ENCODE data around the gene CNRIP1. TPM values are rescaled to one million over a fixed set of nuclear protein-coding genes. Genes with fewer than 3 reads are reported as not detected.
A peak's percentile ranks its signal among the peaks of the same experiment; 100 is the strongest.

CNRIP1 gene
- total RNA-seq, 2 experiments from 2014 or later = not detected

GRCh38 chr2:68272246-68272994 is 47.3 kb downstream of the CNRIP1 start:
- no peak for DNase-seq
- no peaks in the 10 kb centered on the region for H3K36me3 Mint-ChIP-seq
- no peak overlapping the region for H3K4me3 Mint-ChIP-seq
- H3K9me3 Mint-ChIP-seq = no peaks in the 10 kb centered on the region
- no peaks in the 10 kb centered on the region for H3K4me1 Mint-ChIP-seq
- H3K27me3 Mint-ChIP-seq = peaks cover 49% of the 10 kb centered on the region
- POLR2A ChIA-PET = no interaction called here
- no peak overlapping the region for H3K27ac Mint-ChIP-seq
- ATAC-seq (ENCODE audit: low read depth) = no peak

GRCh38 chr2:68266655-68267054 is 53.1 kb downstream of the CNRIP1 start:
- H3K27ac Mint-ChIP-seq = no peak overlapping the region
- DNase-seq (no peak), ATAC-seq (ENCODE audit: low read depth) (no peak)
- H3K4me1 Mint-ChIP-seq = no peaks in the 10 kb centered on the region
- peaks cover 2% of the 10 kb centered on the region for H3K36me3 Mint-ChIP-seq
- no peak overlapping the region for H3K4me3 Mint-ChIP-seq
- POLR2A ChIA-PET = no interaction called here
- no peaks in the 10 kb centered on the region for H3K9me3 Mint-ChIP-seq
- H3K27me3 Mint-ChIP-seq = peaks cover 32% of the 10 kb centered on the region

DNA sequence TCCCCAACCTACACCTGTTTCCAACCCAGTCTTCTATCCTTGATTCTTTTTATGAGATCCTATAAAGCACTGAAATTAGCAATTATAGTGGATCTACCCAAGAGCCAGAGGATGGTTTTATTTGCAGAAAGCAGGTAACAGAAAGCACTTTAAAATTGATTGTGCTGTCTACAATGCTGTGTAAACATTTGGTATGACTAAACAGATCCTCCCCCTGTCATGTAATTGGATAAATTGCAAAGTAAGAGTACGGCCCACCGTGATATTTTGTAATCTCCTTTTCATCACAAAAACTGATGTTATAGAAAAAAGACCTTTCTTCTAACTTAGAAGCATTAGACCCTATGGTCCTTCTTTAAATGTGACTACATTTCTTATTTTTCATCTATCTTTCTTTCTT is 56.1 kb downstream of the CNRIP1 start:
- DNase-seq (no peak), ATAC-seq (ENCODE audit: low read depth) (no peak)
- Mint-ChIP-seq H3K36me3 (peaks cover 2% of the 10 kb centered on the region), H3K4me1 (no peaks in the 10 kb centered on the region), H3K27ac (no peak overlapping the region), H3K9me3 (no peaks in the 10 kb centered on the region), H3K4me3 (no peak overlapping the region), H3K27me3 (peaks cover 20% of the 10 kb centered on the region)
- POLR2A ChIA-PET = no interaction called here

GRCh38 chr2:68258851-68259250 is 60.9 kb downstream of the CNRIP1 start:
- DNase-seq (no peak), ATAC-seq (ENCODE audit: low read depth) (no peak)
- Mint-ChIP-seq H3K27me3 (peaks cover 3% of the 10 kb centered on the region), H3K9me3 (no peaks in the 10 kb centered on the region), H3K27ac (no peak overlapping the region), H3K36me3 (no peaks in the 10 kb centered on the region), H3K4me1 (peaks cover 17% of the 10 kb centered on the region), H3K4me3 (no peak overlapping the region)
- POLR2A ChIA-PET = no interaction called here

DNA sequence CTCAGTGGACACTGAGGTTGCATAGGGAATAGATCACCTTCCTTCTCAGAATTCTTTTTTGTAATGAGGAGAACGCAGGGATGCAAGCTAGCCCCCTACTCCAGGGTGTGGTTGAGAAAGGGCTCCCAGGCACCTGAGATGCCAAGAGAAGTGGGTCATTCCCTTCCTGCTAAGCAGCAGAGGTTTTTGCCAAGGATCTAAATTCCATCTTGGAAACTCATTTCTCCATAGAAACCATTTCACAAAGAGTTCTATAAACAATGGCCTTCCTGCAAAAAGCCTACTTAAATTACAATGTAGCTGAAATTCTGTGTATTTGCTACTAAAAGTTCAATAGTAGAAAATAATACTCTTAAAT is 63.7 kb downstream of the CNRIP1 start:
- peaks cover 3% of the 10 kb centered on the region for H3K27me3 Mint-ChIP-seq
- DNase-seq (no peak), ATAC-seq (ENCODE audit: low read depth) (no peak)
- H3K36me3 Mint-ChIP-seq = peaks cover 4% of the 10 kb centered on the region
- H3K4me3 Mint-ChIP-seq = peak overlapping the region; percentile 18
- H3K27ac Mint-ChIP-seq = no peak overlapping the region
- POLR2A ChIA-PET = no interaction called here
- H3K9me3 Mint-ChIP-seq = no peaks in the 10 kb centered on the region
- peaks cover 19% of the 10 kb centered on the region for H3K4me1 Mint-ChIP-seq

DNA sequence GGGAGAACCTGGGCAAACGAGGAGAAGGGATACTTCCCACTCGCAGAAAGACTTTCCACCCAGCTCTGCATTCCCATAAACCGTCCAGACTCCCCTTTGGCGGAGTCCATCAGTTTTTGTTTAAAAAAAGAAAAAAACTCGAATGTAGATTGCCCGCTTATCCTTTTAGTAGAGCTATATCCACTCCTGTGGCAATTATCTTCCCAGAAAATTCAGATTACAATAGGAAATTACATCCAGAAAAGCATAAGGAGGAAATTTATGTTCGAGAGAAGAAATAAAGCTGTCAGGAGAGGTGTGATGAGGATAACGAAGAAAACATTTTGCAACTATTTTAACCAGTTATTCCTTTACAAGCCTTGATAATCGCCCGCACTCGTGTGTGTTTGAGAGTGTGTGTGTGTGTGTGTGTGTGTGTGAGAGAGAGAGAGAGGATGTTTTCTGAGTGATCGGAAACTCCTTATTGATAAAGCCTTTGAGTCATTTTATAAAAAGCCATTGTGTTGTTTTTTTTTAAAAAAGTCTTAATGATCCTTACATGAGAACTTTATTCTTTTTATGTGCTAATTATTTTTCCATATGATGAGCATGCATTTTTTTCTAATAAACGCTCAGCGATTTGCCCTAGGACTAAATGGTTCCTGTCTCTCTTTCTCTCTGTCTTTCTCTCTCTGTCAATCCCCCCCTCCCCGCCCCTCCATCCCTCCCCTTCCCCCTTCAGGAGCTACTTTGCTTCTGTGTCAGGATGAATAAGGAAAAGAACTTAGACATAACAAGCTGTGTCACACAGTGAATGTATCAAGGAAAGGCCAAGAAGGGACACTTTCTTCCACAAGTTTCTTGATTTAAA is 66.3 kb downstream of the CNRIP1 start:
- Mint-ChIP-seq H3K4me1 (peaks cover 26% of the 10 kb centered on the region), H3K4me3 (peak overlapping the region; percentile 98), H3K27me3 (no peaks in the 10 kb centered on the region), H3K36me3 (peaks cover 13% of the 10 kb centered on the region), H3K27ac (peak overlapping the region; percentile 97), H3K9me3 (no peaks in the 10 kb centered on the region)
- ATAC-seq (ENCODE audit: low read depth) (no peak), DNase-seq (no peak)
- POLR2A ChIA-PET = interaction anchor here (0.6 to 1.6 kb wide), 6 partner anchors 22 to 683 kb away, joined by 3 to 12 read pairs (median 4); partner anchors contain the start of gene PNO1

GRCh38 chr2:68252400-68253218 is 67.1 kb downstream of the CNRIP1 start, which contains the start of gene PPP3R1:
PPP3R1 (minus strand) TSS chr2:68252532; CDS start chr2:68252127, 405 bp downstream.
- Mint-ChIP-seq H3K4me3 (peak within 1 kb of the TSS; percentile 98), H3K27ac (peak within 1 kb of the TSS; percentile 97), H3K36me3 (peaks cover 13% of the 10 kb centered on the region), H3K4me1 (peaks cover 26% of the 10 kb centered on the region), H3K27me3 (no peaks in the 10 kb centered on the region), H3K9me3 (no peaks in the 10 kb centered on the region)
- ATAC-seq (ENCODE audit: low read depth) = peak; percentile 89
- peak; percentile 95 for DNase-seq
- POLR2A ChIA-PET = interaction anchor here (0.6 to 1.6 kb wide), 10 partner anchors 52 to 684 kb away, joined by 3 to 12 read pairs (median 4); partner anchors contain the start of genes APLF and PNO1

GRCh38 chr2:68251855-68252399 is 67.8 kb downstream of the CNRIP1 start:
- peak overlapping the region; percentile 97 for H3K27ac Mint-ChIP-seq
- H3K27me3 Mint-ChIP-seq = no peaks in the 10 kb centered on the region
- no peaks in the 10 kb centered on the region for H3K9me3 Mint-ChIP-seq
- H3K4me3 Mint-ChIP-seq = peak overlapping the region; percentile 98
- POLR2A ChIA-PET = interaction anchor here (0.6 to 1.6 kb wide), 7 partner anchors 56 to 216 kb away, joined by 3 to 12 read pairs (median 3); partner anchors contain the start of genes APLF and PNO1
- DNase-seq (peak; percentile 74), ATAC-seq (ENCODE audit: low read depth) (peak; percentile 5)
- peaks cover 13% of the 10 kb centered on the region for H3K36me3 Mint-ChIP-seq
- peaks cover 25% of the 10 kb centered on the region for H3K4me1 Mint-ChIP-seq

DNA sequence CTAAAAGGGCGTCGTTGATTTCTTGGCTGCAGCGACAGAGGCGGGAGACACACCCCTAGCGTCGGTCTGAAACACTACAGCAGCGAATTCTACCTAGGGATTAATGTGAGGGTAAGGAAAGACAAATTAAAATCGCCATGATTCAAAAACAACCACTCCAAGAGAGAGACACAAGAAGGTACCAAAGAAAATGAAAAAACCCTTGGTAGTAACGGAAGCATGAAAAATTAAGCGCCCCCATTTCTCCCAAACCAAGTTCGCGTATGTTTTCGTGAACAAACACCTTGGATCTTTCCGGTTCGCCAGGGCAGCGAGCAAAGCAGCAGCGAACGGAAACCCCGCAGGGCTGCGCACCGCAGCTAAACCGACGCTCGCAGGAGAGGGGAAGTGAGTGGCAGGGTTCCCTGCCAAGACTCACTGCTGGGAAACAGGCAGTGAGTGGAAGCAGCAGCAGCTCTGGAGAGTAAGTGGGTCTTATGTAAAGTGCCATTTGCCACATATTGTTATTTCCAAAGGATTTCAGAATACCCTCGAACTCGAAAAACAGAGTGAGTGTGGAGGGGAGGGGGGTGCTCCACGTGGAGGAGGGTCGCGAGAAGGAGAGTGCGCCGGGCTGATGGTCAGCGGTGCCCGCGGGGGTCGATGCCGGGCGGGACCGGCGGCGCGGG is 68.4 kb downstream of the CNRIP1 start:
- no peaks in the 10 kb centered on the region for H3K27me3 Mint-ChIP-seq
- peaks cover 23% of the 10 kb centered on the region for H3K4me1 Mint-ChIP-seq
- DNase-seq (peak; percentile 68), ATAC-seq (ENCODE audit: low read depth) (peak; percentile 47)
- peak overlapping the region; percentile 93 for H3K27ac Mint-ChIP-seq
- H3K9me3 Mint-ChIP-seq = no peaks in the 10 kb centered on the region
- POLR2A ChIA-PET = interaction anchor here (0.9 to 1.3 kb wide), 2 partner anchors 9 to 94 kb away, joined by 3 to 4 read pairs; no protein-coding TSS in a partner anchor
- peaks cover 13% of the 10 kb centered on the region for H3K36me3 Mint-ChIP-seq
- H3K4me3 Mint-ChIP-seq = peak overlapping the region; percentile 88

DNA sequence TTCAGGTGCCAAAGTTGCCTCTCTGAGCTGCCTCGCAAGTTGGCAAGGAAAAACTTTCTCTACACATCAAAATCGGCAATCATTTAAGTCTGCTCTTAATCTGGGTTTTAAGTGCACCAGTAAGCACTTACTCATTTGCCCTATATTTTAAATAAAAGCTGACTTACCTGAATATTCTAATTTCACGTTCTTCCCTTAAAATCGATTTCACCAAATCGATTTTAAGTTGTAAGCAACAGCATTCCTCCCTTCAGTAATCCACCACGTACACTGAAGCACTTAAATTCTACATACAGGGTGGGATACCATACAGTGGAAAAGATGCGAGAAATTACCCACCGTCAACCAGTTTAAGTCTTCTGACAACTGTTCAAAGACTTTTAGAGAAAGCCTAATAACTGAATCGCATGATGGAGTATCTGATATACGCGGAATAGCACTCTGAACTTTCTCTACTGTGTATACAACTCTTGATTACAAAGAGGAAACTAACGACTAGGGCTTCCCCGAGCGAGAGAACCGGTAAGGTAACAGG is 69.0 kb downstream of the CNRIP1 start:
- H3K27me3 Mint-ChIP-seq = no peaks in the 10 kb centered on the region
- H3K4me1 Mint-ChIP-seq = peaks cover 19% of the 10 kb centered on the region
- H3K27ac Mint-ChIP-seq = peak overlapping the region; percentile 93
- H3K4me3 Mint-ChIP-seq = peak overlapping the region; percentile 88
- ATAC-seq (ENCODE audit: low read depth) (no peak), DNase-seq (no peak)
- POLR2A ChIA-PET = interaction anchor here (0.8 to 1.3 kb wide), 3 partner anchors 9 to 94 kb away, joined by 3 to 4 read pairs (median 3); no protein-coding TSS in a partner anchor
- H3K9me3 Mint-ChIP-seq = no peaks in the 10 kb centered on the region
- peaks cover 13% of the 10 kb centered on the region for H3K36me3 Mint-ChIP-seq

- POLR2A ChIA-PET = interaction anchor here (0.8 to 1.3 kb wide), 2 partner anchors 8 to 11 kb away, joined by 3 read pairs; no protein-coding TSS in a partner anchor
- no peak for DNase-seq
- Mint-ChIP-seq H3K36me3 (peaks cover 13% of the 10 kb centered on the region), H3K4me3 (peak overlapping the region; percentile 88), H3K27ac (peak overlapping the region; percentile 93), H3K9me3 (no peaks in the 10 kb centered on the region), H3K27me3 (no peaks in the 10 kb centered on the region), H3K4me1 (peaks cover 18% of the 10 kb centered on the region)
- no peak for ATAC-seq (ENCODE audit: low read depth)
These were observed 69.6 kb downstream of the CNRIP1 start for GRCh38 chr2:68250196-68250595.

DNA sequence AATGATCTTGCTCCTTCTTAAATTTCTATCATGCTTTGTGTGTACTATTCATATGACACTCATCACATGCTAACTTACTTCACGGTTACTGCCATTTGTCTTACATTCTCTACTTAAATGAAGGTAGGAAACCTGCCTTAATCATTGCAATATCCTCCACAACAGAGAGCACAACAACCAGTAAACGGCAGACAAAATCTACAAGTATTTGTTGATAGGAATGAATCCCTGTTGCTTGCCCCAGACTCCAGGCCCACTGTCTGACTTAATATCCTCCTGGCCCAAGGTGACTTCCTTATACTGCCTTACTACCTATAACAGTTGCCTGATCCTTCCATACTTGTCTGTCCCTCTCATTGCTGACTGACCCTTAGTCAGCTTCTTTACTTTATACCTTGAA is 70.9 kb downstream of the CNRIP1 start:
- Mint-ChIP-seq H3K36me3 (peaks cover 13% of the 10 kb centered on the region), H3K27ac (no peak overlapping the region), H3K27me3 (no peaks in the 10 kb centered on the region), H3K9me3 (no peaks in the 10 kb centered on the region), H3K4me1 (peaks cover 9% of the 10 kb centered on the region), H3K4me3 (no peak overlapping the region)
- POLR2A ChIA-PET = no interaction called here
- no peak for ATAC-seq (ENCODE audit: low read depth)
- DNase-seq = no peak
